ENCODE measurements around the gene NUP98.

- peak; percentile 34 to 71 for TF ChIP-seq CTCF (IDR thresholded peaks at IDR 0.05)
- no peak for TF ChIP-seq POLR2A (IDR thresholded peaks at IDR 0.05)
- no peak for TF ChIP-seq POLR2AphosphoS5 (IDR thresholded peaks at IDR 0.05)
Measured at GRCh38 chr11:3807909-3808860, 10.8 kb upstream of the NUP98 start, which contains the start of gene PGAP2.
